K562 (cell line): Measurements from ENCODE around the gene CAPN14. TPM values are rescaled to one million over a fixed set of nuclear protein-coding genes. Genes with fewer than 3 reads are reported as not detected.

Experiments
- ATAC-seq: fragments of 200-7000 bp; cut with Tn5 transposase; 3 replicates; pipeline ENCODE4 v1.9.1; 2020; ENCODE audit warnings: moderate library complexity
- BruUV-seq: library from RNA; stranded (reverse); fragments of 400-500 nt; replicated peaks from 2 replicates; lab custom pipeline; 2021; lab: Mats Ljungman, UMichigan
- CTCF ChIA-PET: fragments of 300-600 bp; formaldehyde crosslinking; extraction: SDS; loops from one replicate; lab custom pipeline; 2021; ENCODE audit warnings: low intra/inter-chr PET ratio; lab: Yijun Ruan, JAX
- POLR2A ChIA-PET: fragments of 300-600, 350-650 bp; sonication (Branson Sonifier 250); formaldehyde crosslinking; extraction: SDS; loops from one replicate; lab custom pipeline; 2021; ENCODE audit warnings: antibody characterized with exemption, inconsistent platforms; lab: Yijun Ruan, JAX
- DNase-seq, 4 experiments: peaks; one replicate each; pipeline versions ENCODE4 v3.0.0 to v3.0.0-alpha.2; 2011 to 2018; ENCODE audit warnings: low spot score in 3 of 4, mixed read lengths in 3 of 4; ENCODE audit errors: extremely low read depth in 1 of 4
- FAIRE-seq: peaks from 2 replicates; lab custom pipeline; 2011; peaks lifted over from hg19 to GRCh38; lab: Jason Lieb, UNC
- H2AFZ ChIP-seq: 2 replicates; pipeline ENCODE4 v1.6.0; 2011; ENCODE audit warnings: low read depth, low read length, control low read depth, inconsistent platforms
- H3K27ac ChIP-seq: fragments of 200-600 bp; 3 replicates; pipeline ENCODE4 v1.8.0; 2011; ENCODE audit warnings: low read depth, mild to moderate bottlenecking, control low read depth, inconsistent platforms, low read length, moderate library complexity, mixed read lengths; ENCODE audit errors: extremely low read depth
- H3K27me3 ChIP-seq, 2 experiments: fragments of 300-600 bp in 1 of 2; 2 replicates in 1 of 2; 3 replicates in 1 of 2; pipeline versions ENCODE4 v1.6.0 to v1.8.0; 2011; ENCODE audit warnings: inconsistent platforms in 2 of 2, low read length in 2 of 2, mild to moderate bottlenecking in 1 of 2, mixed read lengths in 1 of 2, moderate library complexity in 1 of 2; ENCODE audit not compliant: control insufficient read depth in 2 of 2, insufficient read depth in 2 of 2
- H3K36me3 ChIP-seq: fragments of 300-600 bp; 3 replicates; pipeline ENCODE4 v1.8.0; 2011; ENCODE audit warnings: mild to moderate bottlenecking, low read length, inconsistent platforms; ENCODE audit not compliant: control insufficient read depth, insufficient read depth
- H3K4me1 ChIP-seq, 2 experiments: fragments of 200-600 bp in 1 of 2; replicated peaks in 1 of 2; 2 replicates in 1 of 2; 3 replicates in 1 of 2; pipeline versions ENCODE4 v1.5.1 to v1.8.0; 2011; ENCODE audit warnings: inconsistent platforms in 2 of 2, low read length in 2 of 2, mild to moderate bottlenecking in 1 of 2, mixed read lengths in 1 of 2, moderate library complexity in 1 of 2; ENCODE audit not compliant: control insufficient read depth in 2 of 2, insufficient read depth in 2 of 2
- H3K4me2 ChIP-seq: 2 replicates; pipeline ENCODE4 v1.6.1; 2011; ENCODE audit warnings: low read length, control low read depth, inconsistent platforms, mixed read lengths; ENCODE audit not compliant: insufficient read depth
- H3K4me3 ChIP-seq: fragments of 200-600 bp; sonication (generic), shearing (Covaris generic); 2 replicates; pipeline ENCODE4 v1.5.1; 2016; ENCODE audit warnings: control low read depth, inconsistent platforms
- H3K79me2 ChIP-seq: fragments of 200-600 bp; 3 replicates; pipeline ENCODE4 v1.8.0; 2011; ENCODE audit warnings: low read length, inconsistent platforms; ENCODE audit not compliant: control insufficient read depth, insufficient read depth
- H3K9ac ChIP-seq, 2 experiments: 2 replicates each; pipeline versions ENCODE4 v1.6.0 to v1.6.1; 2011; ENCODE audit warnings: low read depth in 2 of 2, low read length in 2 of 2, control low read depth in 1 of 2, inconsistent platforms in 1 of 2, mild to moderate bottlenecking in 1 of 2, mixed read lengths in 1 of 2; ENCODE audit not compliant: insufficient read depth in 1 of 2
- H3K9me1 ChIP-seq: one replicate; pipeline ENCODE4 v1.6.0; 2011; ENCODE audit warnings: inconsistent platforms, mild to moderate bottlenecking, low read length, moderate library complexity; ENCODE audit not compliant: control insufficient read depth, insufficient read depth
- H3K9me3 ChIP-seq: replicated peaks from 2 replicates; pipeline ENCODE4 v1.5.1; 2011; ENCODE audit warnings: low read depth, low read length, inconsistent platforms; ENCODE audit not compliant: control insufficient read depth, insufficient read depth
- H4K20me1 ChIP-seq: replicated peaks from 2 replicates; pipeline ENCODE4 v1.6.1; 2011; ENCODE audit warnings: low read length, inconsistent platforms, mixed read lengths; ENCODE audit not compliant: control insufficient read depth, insufficient read depth
- CHAMP1 ChIP-seq: fragments of 450-650 bp; IDR thresholded peaks from 2 replicates; pipeline ENCODE4 v1.6.1; 2016; ENCODE audit warnings: mild to moderate bottlenecking
- CREB3L1 ChIP-seq: fragments of 450-650 bp; IDR thresholded peaks from 2 replicates; pipeline ENCODE4 v1.6.1; 2014; ENCODE audit warnings: low read depth, mild to moderate bottlenecking, moderate library complexity, borderline replicate concordance
- KDM1A ChIP-seq, 2 experiments: fragments of 450-650 bp; IDR thresholded peaks; 2 replicates each; pipeline ENCODE4 v1.6.1; 2016; ENCODE audit warnings: mild to moderate bottlenecking in 2 of 2
- MEF2A ChIP-seq: IDR thresholded peaks from 2 replicates; pipeline ENCODE4 v1.6.1; 2011; ENCODE audit warnings: low read depth, mild to moderate bottlenecking, low read length, moderate library complexity; ENCODE audit not compliant: control insufficient read depth
- PHF8 ChIP-seq: fragments of 200-600 bp; sonication (generic); IDR thresholded peaks from 2 replicates; pipeline ENCODE4 v1.6.1; 2012; ENCODE audit warnings: mixed run types, mild to moderate bottlenecking, inconsistent platforms, low read length, moderate library complexity, borderline replicate concordance
- RCOR1 ChIP-seq, 2 experiments: IDR thresholded peaks; 2 replicates each; pipeline ENCODE4 v1.6.1; 2012; ENCODE audit warnings: low read depth in 2 of 2, low read length in 2 of 2, borderline replicate concordance in 1 of 2, improper control_type of control experiment in 1 of 2
- SNIP1 ChIP-seq: fragments of 450-650 bp; IDR thresholded peaks from 2 replicates; pipeline ENCODE4 v1.7.1; 2017; ENCODE audit warnings: low read depth, mild to moderate bottlenecking
- TAL1 ChIP-seq: fragments of 450-650 bp; IDR thresholded peaks from 2 replicates; pipeline ENCODE4 v1.6.1; 2016; ENCODE audit warnings: mild to moderate bottlenecking
- ZKSCAN1 ChIP-seq: fragments of 150-350 bp; IDR thresholded peaks from 2 replicates; pipeline ENCODE4 v1.6.1; 2016; ENCODE audit warnings: low read depth, low read length
- ZKSCAN8 ChIP-seq: fragments of 200-800 bp; sonication (Bioruptor generic); IDR thresholded peaks from 2 replicates; pipeline ENCODE4 v1.6.1; 2016; ENCODE audit warnings: missing genetic modification characterization, missing compliant biosample characterization
- ZNF75A ChIP-seq: fragments of 450-650 bp; formaldehyde crosslinking; IDR thresholded peaks from 2 replicates; pipeline ENCODE4 v1.4.0; 2020; ENCODE audit warnings: mild to moderate bottlenecking
- WGBS: fragments of 100-300 bp; shearing (Covaris generic); methylation state at CpG from one replicate; pipeline ENCODE4 v1.1.6; 2016; ENCODE audit warnings: low coverage, mixed read lengths; ENCODE audit not compliant: insufficient coverage; ENCODE audit errors: missing lambda C conversion rate; 5-methylcytosine and 5-hydroxymethylcytosine counted together
- in situ Hi-C: fragments of 300-500 bp; cut with MboI; formaldehyde crosslinking; loops from 4 replicates; pipeline ENCODE4 v1.15.0; 2018; ENCODE audit warnings: inconsistent platforms, mixed read lengths
- intact Hi-C: fragments of 100-400 bp; cut with micrococcal nuclease; formaldehyde crosslinking; loops from 2 replicates; pipeline ENCODE4 v1.14.2; 2022
- polyA plus RNA-seq, 8 experiments: library from polyadenylated mRNA; depleted of rRNA in 4 of 8; stranded (reverse) in 5 of 8; unstranded in 3 of 8; fragments of >200 nt; fragmentation: Nextera tagmentation in 2 of 8; fragmentation: Illumina TruSeq in 1 of 8; extraction: Ambion mirVana in 2 of 8; extraction: Trizol in 1 of 8; gene quantifications; 2 replicates each; pipeline versions ENCODE4 v1.2.1 to v1.2.3, GENCODE V29; 2011 to 2014; ENCODE audit warnings: inconsistent platforms in 1 of 8, missing spikeins in 1 of 8
- total RNA-seq, 7 experiments: library from RNA; depleted of rRNA in 6 of 7; stranded (reverse); fragments of >200 nt in 6 of 7; fragmentation: Illumina TruSeq in 2 of 7; extraction: Trizol in 2 of 7; gene quantifications; 2 replicates each; pipeline versions ENCODE4 v1.2.1 to v1.2.3, GENCODE V29; 2011 to 2021; ENCODE audit warnings: low replicate concordance in 1 of 7

Gene CAPN14
- total and polyA plus RNA-seq, 9 of the 15 experiments (the other 6 are each of a cell fraction or from before 2014, with no cell fraction given) = not detected

DNA sequence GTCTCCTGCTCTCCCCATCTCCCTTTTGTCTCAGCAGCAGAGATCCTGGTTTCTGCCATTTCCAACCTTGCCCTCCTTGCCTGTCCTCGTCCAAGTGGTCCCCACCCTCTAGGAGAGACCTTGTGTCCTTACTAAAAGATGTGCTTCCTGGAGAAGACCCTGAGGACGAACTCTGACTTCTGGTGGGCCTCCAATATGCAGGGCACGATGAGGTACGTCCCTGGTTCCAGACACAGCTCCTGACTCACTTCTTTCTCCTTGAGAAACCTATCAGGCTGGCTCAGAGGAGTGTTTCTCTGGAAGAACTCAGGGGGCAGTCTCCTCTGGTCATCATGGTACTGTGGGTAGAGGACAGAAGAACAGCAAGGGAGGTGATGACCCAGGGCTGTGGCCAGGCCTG lies 28.2 kb downstream of the CAPN14 start:
- 4% methylated on average over 4 of the region's 4 CpGs for WGBS
- CTCF ChIA-PET = no interaction called here
- Histone ChIP-seq H3K27me3 (peaks cover 0 to 25% of the 10 kb centered on the region in 2 experiments; a peak in 2 of 5 replicates), H2AFZ (no peak overlapping the region), H3K4me2 (no peak overlapping the region), H3K9ac (no peak overlapping the region), H3K4me1 (no peaks in the 10 kb centered on the region), H3K36me3 (no peaks in the 10 kb centered on the region), H3K79me2 (no peaks in the 10 kb centered on the region), H3K9me3 (no peaks in the 10 kb centered on the region), H3K4me3 (no peak overlapping the region), H3K27ac (no peak overlapping the region), H4K20me1 (no peaks in the 10 kb centered on the region), H3K9me1 (no peaks in the 10 kb centered on the region)
- POLR2A ChIA-PET = no interaction called here
- FAIRE-seq = no peak
- intact Hi-C loops = no loop called here
- BruUV-seq = no TSS peak
- DNase-seq = no peak
- in situ Hi-C loops = no loop called here
- no peak for TF ChIP-seq TAL1
- no peak for TF ChIP-seq CREB3L1
- TF ChIP-seq RCOR1 (IDR thresholded peaks at IDR 0.05; ENCODE audit: borderline replicate concordance in 1 of 2, low read depth in 2 of 2, low read length in 2 of 2) = no peak
- TF ChIP-seq SNIP1 = no peak
- TF ChIP-seq CHAMP1 = no peak
- no peak for TF ChIP-seq ZKSCAN8 (CRISPR knock-in tag)
- TF ChIP-seq ZNF75A (CRISPR knock-in tag) = no peak
- no peak for TF ChIP-seq KDM1A (IDR thresholded peaks at IDR 0.05)
- TF ChIP-seq ZKSCAN1 = no peak
- no peak for TF ChIP-seq MEF2A
- no peak for TF ChIP-seq PHF8
- no peak for ATAC-seq
